ENCODE results near the gene PIR. TPM values are rescaled to one million over a fixed set of nuclear protein-coding genes. Genes with fewer than 3 reads are reported as not detected.

PIR gene
- total RNA-seq, result 71.6 and 76.5 TPM in 2 replicates

GRCh38 chrX:15493118-15493962 lies at the start of gene PIR:
TSS of gene PIR (minus strand) at chrX:15493333. CDS start at chrX:15491257, 2,076 bp downstream.

GRCh38 chrX:15500497-15500966 lies 7.4 kb upstream of the PIR start, which contains the start of gene BMX:
TSS of gene BMX (plus strand) at chrX:15500807. CDS start at chrX:15508354, 7,547 bp downstream.

GRCh38 chrX:15384304-15384703 lies 108.8 kb downstream of the PIR start, which contains the start of gene VEGFD:
TSS of gene VEGFD (minus strand) at chrX:15384413. CDS start at chrX:15383946, 467 bp downstream.

GRCh38 chrX:15335135-15336022 lies 157.8 kb downstream of the PIR start, which contains the start of gene PIGA:
TSS of gene PIGA (minus strand) at chrX:15335523. CDS start at chrX:15331930, 3,593 bp downstream.

Other genes with a start within 250 kb of the PIR start
- gene ASB9, start 223.2 kb downstream of the PIR start, total RNA-seq, result 0.43 and 0.54 TPM in 2 replicates
- gene ASB11, start 177.7 kb downstream of the PIR start, total RNA-seq, result not detected in 2 replicates
- gene PIGA, start 157.8 kb downstream of the PIR start, total RNA-seq, result 9.2 and 9.4 TPM in 2 replicates
- 0.11 and 0.17 TPM in 2 replicates for gene VEGFD, start 108.9 kb downstream of the PIR start, total RNA-seq
- gene BMX, start 7.5 kb upstream of the PIR start, total RNA-seq, result 82.4 and 132 TPM in 2 replicates
- gene ACE2, start 107.6 kb upstream of the PIR start, total RNA-seq, result not detected in 2 replicates
- gene CLTRN, start 171.5 kb upstream of the PIR start, total RNA-seq, result under 0.01 and 0.17 TPM in 2 replicates
- gene CA5B, start 244.9 kb upstream of the PIR start, total RNA-seq, result 2.2 and 3.3 TPM in 2 replicates